GM21381 (cell line): ENCODE results near the gene PIK3R5.

Experiments
- ATAC-seq: cut with Tn5 transposase; IDR thresholded peaks from one replicate; pipeline ENCODE4 v1.9.1; 2021; ENCODE audit warnings: mild to moderate bottlenecking, moderate library complexity; ENCODE audit not compliant: unreplicated experiment

The PIK3R5 gene

DNA sequence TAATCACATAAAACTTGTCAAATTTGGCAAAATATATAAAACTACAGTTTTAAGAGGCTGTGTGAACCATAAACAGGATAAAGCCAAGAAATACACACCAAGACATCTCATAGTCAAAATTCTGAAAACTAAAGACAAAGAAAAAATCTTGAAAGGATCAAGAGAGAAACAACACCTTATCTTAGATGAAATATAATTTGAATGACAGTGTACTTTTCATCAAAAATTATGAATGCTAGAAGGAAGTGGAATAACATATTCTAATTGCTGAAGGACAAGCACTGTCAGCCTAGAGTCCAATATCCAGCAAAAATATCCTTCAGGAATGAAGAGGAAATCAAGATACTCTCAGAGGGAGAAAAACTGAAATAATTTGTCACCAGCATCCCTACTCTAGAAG is 37.2 kb downstream of the PIK3R5 start:
- no peak for ATAC-seq

DNA sequence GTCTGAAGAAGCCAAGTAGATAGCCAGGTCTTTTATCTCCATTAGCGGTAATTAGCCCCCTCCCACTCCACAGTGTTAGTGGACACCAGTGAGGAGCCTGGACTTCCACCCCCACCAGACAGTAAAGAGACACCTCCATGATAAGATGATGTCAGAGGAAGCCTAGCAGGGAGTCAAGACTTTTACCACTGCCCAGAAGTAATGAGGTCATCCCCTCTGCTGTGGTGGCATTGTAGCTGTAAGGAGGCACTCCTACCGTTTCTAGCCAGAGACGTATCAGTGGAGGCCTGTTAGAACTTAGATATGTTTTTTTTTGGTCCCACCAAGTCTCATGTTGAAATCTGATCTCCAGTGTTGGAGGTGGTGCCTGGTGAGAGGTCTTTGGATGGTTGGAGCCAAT is 38.1 kb downstream of the PIK3R5 start:
- ATAC-seq = no peak

DNA sequence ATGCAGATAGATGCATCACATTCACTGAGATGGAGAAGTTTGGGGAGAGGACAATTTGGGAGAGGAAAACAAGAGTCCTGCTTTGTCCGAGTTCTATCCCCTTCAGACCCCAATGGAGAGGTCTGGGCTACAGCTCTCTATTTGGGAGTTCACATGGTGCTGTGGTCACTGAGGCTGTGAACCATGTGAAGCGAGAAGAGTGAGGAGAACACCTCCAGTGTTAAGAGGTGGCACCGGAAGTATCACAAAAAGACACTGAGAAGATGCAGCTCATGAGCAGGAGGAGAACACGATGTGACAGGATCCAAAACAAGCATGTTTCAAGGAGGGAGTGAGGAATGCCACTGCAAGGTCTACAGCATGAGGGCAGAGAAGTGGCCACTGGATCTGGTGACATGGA is 39.7 kb downstream of the PIK3R5 start:
- no peak for ATAC-seq

DNA sequence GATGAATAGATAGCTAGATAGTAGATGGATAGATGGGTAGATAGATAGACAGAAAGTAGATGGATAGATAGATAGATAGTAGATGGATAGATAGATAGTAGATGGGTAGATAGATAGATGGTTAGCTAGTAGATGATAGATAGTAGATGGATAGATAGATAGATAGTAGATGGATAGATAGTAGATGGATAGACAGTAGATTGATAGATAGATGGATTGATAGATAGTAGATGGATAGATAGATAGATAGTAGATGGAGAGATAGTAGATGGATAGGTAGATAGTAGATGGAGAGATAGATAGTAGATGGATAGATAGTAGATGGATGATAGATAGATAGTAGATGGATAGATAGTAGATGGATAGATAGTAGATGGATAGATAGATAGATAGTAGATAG is 40.4 kb downstream of the PIK3R5 start:
- ATAC-seq = no peak

DNA sequence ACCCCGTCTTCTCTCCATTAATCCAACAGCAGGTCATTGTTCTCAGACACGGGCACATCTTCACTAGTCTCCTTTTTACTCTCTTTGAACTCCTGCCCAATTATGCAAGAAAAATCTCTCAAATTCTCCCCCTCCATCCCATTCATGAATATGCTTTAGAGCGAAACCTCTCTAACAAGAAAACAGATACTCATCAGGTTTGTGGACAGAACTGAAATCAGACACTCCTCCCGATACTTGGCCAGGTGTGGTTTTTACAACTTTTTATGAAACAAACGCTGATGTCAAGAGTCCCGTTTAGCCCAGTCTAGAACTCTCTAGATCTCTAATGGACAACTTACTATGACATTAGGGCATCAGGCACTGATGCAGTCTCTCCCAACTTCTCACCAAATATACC is 40.9 kb downstream of the PIK3R5 start:
- peak; percentile 77 for ATAC-seq

DNA sequence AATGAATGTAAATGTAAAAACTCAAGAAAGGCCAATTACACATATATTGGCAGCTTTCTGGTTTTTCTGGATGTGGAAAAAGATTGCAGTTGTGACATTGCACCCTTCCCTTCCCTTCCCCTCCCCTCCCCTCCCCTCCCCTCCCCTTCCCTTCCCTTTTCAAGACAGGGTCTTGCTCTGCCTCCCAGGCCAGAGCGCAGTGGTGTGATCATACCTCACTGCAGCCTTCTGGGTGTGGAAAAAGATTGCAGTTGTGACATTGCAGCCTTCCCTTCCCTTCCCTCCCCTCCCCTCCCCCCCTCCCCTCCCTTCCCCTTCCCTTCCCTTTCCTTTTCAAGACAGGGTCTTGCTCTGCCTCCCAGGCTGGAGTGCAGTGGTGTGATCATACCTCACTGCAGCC is 41.7 kb downstream of the PIK3R5 start:
- ATAC-seq = no peak

DNA sequence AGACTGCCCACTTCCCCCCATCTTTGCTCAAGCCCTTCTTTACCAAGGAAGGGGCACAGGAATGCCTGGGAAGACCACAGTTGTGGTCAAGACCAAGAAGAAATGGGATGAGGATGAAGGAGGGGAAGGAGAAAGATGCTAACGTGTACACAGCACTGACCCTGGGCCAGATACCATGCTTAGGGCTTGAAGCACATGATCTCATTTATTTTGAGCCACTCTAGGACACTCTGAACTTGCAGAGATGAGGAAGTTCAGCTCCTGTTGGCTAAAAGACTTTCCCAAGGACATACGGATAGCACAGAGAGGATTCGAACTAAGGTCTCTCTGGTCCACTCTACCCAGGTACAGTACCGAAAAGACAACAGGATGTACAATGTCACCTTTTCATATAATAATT is 42.6 kb downstream of the PIK3R5 start:
- no peak for ATAC-seq

DNA sequence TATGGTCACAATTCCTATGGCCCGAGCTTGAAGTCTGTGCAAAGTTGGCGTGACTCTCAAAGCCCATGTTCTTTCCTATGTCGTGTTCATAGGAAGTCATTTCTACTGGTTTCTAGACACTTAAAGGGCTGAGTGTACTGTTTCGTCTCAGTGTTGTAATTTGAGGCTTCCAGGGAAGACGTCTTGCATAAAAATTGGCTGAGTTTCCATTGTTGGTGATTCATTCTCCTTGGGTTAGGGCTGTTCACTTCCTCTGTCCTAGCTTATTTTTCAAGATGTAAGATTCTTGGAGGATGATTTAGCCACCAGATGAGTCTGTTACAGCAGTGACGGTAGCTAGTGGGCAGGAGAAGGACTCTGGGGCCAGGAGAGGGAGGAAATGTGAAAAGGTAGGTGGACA is 43.1 kb downstream of the PIK3R5 start:
- no peak for ATAC-seq

DNA sequence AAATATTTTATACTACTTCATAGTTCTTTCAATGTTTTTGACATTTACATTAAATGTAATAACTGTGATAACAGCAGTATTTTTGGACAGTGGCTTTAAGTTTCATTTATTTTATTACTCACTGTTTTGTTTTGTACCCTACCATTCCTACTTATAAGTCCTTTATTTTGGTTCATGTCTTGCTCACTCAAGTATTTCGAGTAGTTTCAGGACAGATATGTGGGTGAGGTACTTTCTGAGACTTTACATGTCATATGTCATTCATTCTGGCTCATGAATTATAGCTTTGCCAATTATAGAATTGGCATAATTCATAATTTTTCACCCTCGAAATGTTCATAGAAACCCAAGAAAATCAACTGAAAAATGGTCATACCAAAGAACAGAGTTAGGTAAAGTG is 44.4 kb downstream of the PIK3R5 start:
- no peak for ATAC-seq

DNA sequence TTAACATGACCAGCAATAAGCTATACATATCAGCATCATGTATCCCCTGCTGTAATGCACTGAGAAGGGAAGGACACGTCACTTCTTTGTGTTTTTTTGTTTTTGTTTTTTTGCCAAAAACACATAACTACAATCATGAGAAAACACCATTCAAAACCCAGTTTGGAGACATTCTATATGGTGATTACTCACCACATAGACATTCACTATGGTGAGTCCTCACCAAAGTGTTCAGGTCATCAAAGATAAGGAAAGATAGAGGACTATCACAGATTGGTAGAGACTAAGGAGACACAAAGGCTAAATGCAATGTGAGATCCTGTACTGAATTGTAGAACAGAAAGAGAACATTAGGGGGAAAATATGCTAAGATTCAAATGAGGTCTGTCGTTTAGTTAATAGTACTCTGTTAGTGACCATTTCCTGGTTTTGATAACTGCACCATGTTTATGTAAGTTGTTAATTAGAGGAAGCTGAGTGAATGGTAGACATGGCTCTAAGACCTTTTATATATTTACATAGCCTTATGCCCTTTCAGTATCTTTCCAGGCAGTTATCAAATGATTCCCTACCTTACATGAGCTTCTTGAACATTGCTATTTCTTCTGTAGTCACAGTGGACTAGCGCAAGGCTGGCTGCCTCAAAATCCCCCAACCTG is 46.6 kb downstream of the PIK3R5 start:
- no peak for ATAC-seq

DNA sequence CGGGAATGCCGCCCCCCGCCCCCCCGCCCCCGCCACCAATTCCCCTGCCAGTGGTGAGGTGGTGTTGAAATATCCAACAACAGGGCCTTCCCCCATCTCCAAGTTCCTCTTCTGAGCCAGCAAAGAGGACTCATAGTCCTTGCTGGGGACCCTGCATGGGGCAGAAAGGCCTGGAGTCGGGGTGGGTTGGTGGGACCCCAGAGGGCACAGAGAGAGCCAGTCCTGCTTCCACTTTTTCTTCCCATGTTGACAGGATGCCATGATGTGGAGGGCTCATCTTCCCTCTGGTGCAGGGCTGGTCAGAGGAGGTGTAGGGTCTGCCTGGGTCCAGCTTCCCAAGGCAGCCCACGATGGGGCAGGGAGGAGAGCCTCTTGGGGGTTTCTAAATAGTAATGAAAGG is 49.0 kb downstream of the PIK3R5 start:
- no peak for ATAC-seq

DNA sequence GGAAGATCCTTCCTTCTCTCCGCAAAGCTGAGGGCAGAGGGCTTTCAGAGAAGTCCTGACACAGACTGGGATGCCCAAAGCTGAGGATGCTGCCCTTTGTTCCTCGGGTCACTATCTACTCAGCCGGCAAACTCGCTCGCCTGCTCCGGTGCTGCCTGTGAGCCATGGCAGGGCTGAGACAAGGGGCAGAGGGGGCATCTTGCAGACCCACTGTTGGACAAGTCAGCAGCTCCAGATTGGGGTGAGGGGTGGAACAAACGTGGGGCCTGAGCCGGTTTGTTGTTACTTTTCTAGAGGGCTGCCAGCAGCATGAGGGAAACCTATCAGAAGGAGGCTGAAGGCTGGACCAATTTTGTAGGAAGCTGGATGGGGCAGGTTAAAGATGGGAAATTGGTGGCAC is 51.0 kb downstream of the PIK3R5 start:
- ATAC-seq = no peak

DNA sequence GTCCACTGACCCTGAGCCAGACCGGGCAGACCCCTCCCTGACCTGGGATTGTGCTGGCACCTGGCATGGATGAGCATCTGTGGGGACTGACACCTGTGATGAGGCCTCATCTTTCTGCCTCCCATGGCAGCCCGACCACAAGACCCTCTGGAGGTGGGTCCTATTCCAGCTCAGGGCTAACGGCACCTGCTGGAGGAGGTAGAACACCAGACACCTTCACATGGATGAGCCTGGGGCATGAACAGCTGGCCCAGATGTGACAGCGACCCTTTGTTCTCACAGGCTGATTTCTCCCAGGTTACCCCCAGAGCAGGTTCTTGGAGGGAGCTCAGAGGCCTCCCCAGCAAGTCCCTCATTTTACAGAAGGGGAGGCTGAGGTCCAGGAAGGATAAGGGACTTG is 51.6 kb downstream of the PIK3R5 start:
- no peak for ATAC-seq

DNA sequence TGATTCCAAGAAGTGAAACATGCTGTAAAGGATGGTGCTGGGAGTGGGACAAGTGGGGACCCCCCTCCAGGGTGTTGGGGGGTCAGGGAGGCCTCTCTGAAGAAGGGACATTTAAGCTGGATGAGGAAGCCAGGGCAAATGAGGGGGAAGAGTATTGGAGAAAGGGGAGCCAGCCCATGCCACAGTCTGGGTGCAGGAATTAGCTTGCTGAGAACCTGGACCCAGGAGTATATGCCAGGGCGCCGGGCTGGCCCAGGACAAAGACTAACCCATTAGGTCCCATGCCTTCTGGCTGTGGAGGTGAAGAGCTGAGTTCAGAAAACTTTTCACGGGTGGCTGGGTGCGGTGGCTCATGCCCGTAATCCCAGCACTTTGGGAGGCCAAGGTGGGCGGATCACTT is 52.4 kb downstream of the PIK3R5 start:
- no peak for ATAC-seq

DNA sequence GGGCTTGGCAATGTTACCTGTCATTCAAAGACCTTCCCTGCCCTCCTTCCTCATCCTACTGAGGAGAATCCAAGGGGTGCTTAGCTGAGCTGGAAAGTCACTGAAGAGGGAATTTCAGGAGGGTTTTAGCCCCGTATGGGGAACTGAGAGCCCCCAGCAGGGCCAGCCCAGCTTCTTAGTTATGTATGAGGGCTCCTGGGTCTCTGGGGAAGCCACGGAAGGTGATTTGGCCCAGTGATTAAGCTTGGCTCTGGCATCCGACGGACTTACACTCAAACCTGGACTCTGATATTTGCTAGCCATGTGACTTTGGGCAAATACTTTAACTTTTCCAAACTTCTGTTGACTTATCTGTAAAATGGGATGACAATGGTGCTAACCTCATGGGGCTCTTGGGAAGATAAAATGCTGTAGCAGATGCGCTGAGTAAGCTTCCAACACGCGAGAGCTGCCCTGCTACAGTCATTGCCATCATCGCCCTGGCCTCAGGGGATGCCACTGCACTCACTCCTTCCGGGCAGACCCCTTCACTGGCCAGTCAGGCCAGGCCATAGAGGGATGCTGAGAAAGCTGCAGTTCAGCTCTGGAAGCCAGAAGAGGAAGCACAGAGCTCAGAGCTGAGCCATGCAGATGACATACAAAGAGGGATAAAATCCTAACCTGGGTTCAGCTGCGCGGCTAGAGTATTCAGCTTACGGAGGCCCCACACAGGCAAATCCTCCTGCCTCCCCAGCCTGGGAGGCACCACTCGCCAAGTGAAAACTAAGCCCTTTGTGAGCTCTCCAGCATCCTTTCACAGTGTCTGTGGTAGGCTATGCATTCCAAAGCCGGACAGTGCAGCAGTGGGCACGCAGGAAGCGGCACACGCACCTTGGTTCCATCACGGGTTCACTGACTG is 53.2 kb downstream of the PIK3R5 start:
- no peak for ATAC-seq

DNA sequence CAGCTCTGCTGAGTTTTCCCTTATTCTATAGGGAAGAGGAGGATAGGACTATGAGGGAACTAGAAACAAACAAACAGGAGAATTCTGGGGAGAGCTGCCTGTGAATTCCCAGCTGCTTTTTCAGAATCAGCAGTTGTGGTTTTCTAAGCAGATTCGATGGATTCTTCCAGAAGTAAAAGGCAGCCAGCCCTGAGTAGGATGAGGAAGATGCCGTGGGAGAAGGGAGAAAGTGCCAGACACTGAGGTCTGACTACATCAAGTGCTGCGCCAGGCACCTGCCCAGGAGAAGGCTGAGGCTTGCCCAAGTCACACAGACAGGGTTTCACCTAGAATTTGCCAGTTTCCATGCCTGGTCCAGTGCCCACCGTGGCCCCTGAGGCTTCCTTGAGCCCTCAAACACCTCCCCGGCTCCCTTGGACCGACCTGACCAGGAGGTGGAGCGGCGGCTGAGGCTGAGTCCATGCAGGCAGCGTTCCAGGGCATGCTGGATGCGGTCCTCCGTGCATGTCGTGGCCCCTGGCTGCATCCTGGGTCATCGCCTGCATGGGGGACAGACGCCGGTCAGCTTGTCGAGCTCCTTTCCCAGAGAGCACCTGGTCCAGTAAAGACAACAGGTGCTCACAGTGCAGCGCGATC is 54.4 kb downstream of the PIK3R5 start:
- no peak for ATAC-seq

DNA sequence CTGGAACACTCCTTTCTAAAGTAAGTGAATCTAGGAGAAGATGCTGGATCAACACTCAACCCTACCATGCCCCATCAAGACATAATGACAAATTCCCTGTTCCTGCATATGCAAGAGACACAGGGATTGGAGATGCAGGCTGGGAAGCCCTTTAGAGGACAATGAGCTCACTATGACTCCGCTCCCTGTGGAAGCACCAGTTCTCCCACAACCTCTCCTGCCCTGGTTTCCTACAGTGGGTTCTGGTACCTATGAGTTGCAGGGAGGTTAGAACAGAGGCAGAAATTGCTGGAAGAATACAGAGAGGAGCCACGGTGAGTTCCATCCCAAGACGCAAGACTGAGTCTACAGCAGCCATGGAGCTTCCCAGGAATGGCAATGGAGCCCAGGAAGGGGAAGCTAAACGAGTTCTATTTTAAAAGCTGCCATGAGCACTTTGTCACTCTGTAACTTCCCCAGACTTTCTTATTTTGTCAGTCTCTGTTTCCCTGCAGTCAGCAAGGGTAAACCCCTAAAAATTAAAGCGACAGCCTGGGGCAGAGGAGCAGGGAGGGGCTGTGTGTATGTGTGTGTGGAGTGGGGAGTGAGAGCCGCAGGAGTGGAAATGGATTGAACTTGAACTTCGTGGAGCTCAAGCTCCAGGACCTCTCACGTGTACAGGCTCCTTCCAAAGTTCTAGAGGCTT is 55.8 kb downstream of the PIK3R5 start:
- no peak for ATAC-seq

DNA sequence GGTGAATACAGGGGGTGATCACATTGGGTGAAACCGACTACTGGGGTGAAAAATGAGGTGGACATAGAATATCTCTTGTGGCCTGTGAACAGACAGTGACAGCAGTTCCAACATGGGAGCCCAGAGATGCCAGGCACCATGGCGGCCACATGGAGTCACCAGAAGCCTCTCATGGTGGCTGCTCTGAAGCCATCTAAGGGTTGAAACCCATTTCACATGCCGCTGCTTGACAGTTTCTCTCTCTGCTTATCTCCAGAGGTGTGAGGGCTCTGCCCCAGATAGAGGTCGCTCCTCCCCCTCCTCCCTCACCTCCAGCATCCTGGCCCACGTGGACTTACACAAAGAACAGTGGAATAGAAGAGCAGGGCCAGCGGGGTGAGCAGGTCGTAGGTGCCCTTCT is 60.2 kb downstream of the PIK3R5 start:
- no peak for ATAC-seq

DNA sequence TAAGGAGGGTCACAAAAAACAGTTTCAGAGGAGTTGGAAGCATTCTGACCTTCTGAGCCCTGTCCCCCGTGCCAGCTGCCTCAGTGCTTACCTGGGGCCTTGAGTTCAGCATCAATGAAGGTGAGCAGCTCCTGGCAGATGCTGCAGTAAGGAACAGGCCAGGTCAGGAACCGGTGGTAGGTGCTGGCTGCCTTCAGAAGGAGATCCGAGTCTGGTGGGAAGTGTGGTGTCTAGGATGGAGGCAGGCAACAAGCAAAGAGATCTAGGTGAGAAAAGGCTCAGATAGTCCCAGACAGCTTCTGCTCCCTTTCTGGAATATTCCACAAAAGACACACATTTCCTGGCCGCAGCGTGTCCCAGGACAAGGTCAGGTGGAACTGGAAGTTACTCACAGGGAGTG is 60.8 kb downstream of the PIK3R5 start:
- no peak for ATAC-seq

DNA sequence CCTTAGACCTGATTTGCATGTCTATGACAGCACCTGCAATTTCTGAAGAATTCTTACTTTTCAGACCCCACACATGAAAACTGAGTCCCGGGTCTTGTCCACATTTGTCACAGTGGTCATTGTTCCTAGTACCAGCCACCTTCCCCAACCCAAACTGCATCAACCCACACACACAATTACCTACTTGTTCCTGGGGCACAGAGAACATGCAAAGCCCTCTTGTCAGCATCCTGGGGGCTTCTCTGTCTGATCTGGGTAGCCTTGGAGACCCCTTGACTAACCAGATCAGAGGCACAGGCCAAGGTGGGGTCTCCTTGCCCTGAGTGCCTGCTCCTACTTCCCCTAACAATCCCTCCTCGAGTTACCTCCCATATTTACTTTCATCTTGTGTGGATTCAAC is 61.3 kb downstream of the PIK3R5 start:
- ATAC-seq = no peak
